Left ventricle myocardium inferior (tissue), 1 donor: ENCODE measurements around the gene PKP1. TPM values are rescaled to one million over a fixed set of nuclear protein-coding genes. Genes with fewer than 3 reads are reported as not detected.

Experiments used
- DNase-seq: peaks from one replicate; pipeline ENCODE4 v3.0.0-alpha.2; 2020
- H3K27ac ChIP-seq: fragments of 200-600 bp; replicated peaks from 2 replicates; pipeline ENCODE4 v1.8.0; 2021
- H3K27me3 ChIP-seq: fragments of 200-600 bp; 2 replicates; pipeline ENCODE4 v1.8.0; 2021; ENCODE audit warnings: low read depth
- H3K36me3 ChIP-seq: fragments of 200-600 bp; 2 replicates; pipeline ENCODE4 v1.8.0; 2021
- H3K4me1 ChIP-seq: fragments of 200-600 bp; 2 replicates; pipeline ENCODE4 v1.8.0; 2021
- H3K4me3 ChIP-seq: fragments of 200-600 bp; 2 replicates; pipeline ENCODE4 v1.8.0; 2021; ENCODE audit warnings: mild to moderate bottlenecking, moderate library complexity
- H3K9me3 ChIP-seq: fragments of 200-600 bp; replicated peaks from 2 replicates; pipeline ENCODE4 v1.8.0; 2021
- CTCF ChIP-seq: fragments of 200-600 bp; IDR thresholded peaks from 2 replicates; pipeline ENCODE4 v1.8.0; 2021; ENCODE audit warnings: antibody characterized with exemption, mild to moderate bottlenecking, borderline replicate concordance
- intact Hi-C: fragments of 100-400 bp; cut with micrococcal nuclease; formaldehyde crosslinking; loops from one replicate; pipeline ENCODE4 v1.11.0; 2022
- total RNA-seq: library from RNA; stranded (reverse); fragmentation: NEBNext Ultra II Directional; extraction: Animal tissue kit (Norgen Biotek cat#: 25700); gene quantifications from one replicate; pipeline ENCODE4 v1.2.1, GENCODE V29; 2021
- donor health status: DM: no; HTN: yes; CAD: no; lungs with severe emphysema.

The PKP1 gene
- total RNA-seq, 1 donor from 2014 or later, result 0.38 TPM

GRCh38 chr1:201265756-201266155 is 17.6 kb upstream of the PKP1 start:
- Histone ChIP-seq H3K9me3 (no peaks in the 10 kb centered on the region), H3K27ac (no peak overlapping the region), H3K4me1 (no peaks in the 10 kb centered on the region), H3K36me3 (no peaks in the 10 kb centered on the region), H3K4me3 (no peak overlapping the region), H3K27me3 (peaks cover 72% of the 10 kb centered on the region)
- DNase-seq, result no peak
- no peak for TF ChIP-seq CTCF
- intact Hi-C loops, result no loop called here

GRCh38 chr1:201266276-201266675 is 17.0 kb upstream of the PKP1 start:
- no peaks in the 10 kb centered on the region for H3K4me1 ChIP-seq
- no peak overlapping the region for H3K27ac ChIP-seq
- H3K36me3 ChIP-seq, result no peaks in the 10 kb centered on the region
- intact Hi-C loops, result no loop called here
- TF ChIP-seq CTCF, result no peak
- no peak overlapping the region for H3K4me3 ChIP-seq
- no peaks in the 10 kb centered on the region for H3K9me3 ChIP-seq
- DNase-seq, result no peak
- H3K27me3 ChIP-seq, result peaks cover 72% of the 10 kb centered on the region

GRCh38 chr1:201266774-201267173 is 16.5 kb upstream of the PKP1 start:
- no peak overlapping the region for H3K4me3 ChIP-seq
- no peak for DNase-seq
- TF ChIP-seq CTCF, result no peak

GRCh38 chr1:201267481-201268229 is 15.7 kb upstream of the PKP1 start:
- Histone ChIP-seq H3K9me3 (no peaks in the 10 kb centered on the region), H3K4me3 (no peak overlapping the region), H3K4me1 (no peaks in the 10 kb centered on the region), H3K27me3 (peaks cover 62% of the 10 kb centered on the region), H3K36me3 (no peaks in the 10 kb centered on the region), H3K27ac (no peak overlapping the region)
- no peak for TF ChIP-seq CTCF
- intact Hi-C loops, result no loop called here
- no peak for DNase-seq

More at GRCh38 chr1:201266774-201267173, 16.5 kb upstream of the PKP1 start:
- H3K27ac ChIP-seq, result no peak overlapping the region
- no peaks in the 10 kb centered on the region for H3K4me1 ChIP-seq
- no peaks in the 10 kb centered on the region for H3K9me3 ChIP-seq
- no peaks in the 10 kb centered on the region for H3K36me3 ChIP-seq
- H3K27me3 ChIP-seq, result peaks cover 68% of the 10 kb centered on the region
- intact Hi-C loops, result no loop called here

GRCh38 chr1:201268604-201269151 is 14.6 kb upstream of the PKP1 start:
- H3K36me3 ChIP-seq, result no peaks in the 10 kb centered on the region
- H3K4me3 ChIP-seq, result no peak overlapping the region
- no peak for TF ChIP-seq CTCF
- DNase-seq, result no peak
- H3K27me3 ChIP-seq, result peaks cover 62% of the 10 kb centered on the region
- no peaks in the 10 kb centered on the region for H3K9me3 ChIP-seq
- no peaks in the 10 kb centered on the region for H3K4me1 ChIP-seq
- H3K27ac ChIP-seq, result no peak overlapping the region
- intact Hi-C loops, result no loop called here
